Activated CD4-positive, alpha-beta T cell treated with anti-CD3 and anti-CD28 coated beads, Interleukin-2, amount 50 U/mL, for 1 hour (primary cell): ENCODE measurements around the gene RTP2.

Experiments used
- DNase-seq: peaks from one replicate; pipeline ENCODE4 v3.0.0-alpha.2; 2020

Gene RTP2

DNA sequence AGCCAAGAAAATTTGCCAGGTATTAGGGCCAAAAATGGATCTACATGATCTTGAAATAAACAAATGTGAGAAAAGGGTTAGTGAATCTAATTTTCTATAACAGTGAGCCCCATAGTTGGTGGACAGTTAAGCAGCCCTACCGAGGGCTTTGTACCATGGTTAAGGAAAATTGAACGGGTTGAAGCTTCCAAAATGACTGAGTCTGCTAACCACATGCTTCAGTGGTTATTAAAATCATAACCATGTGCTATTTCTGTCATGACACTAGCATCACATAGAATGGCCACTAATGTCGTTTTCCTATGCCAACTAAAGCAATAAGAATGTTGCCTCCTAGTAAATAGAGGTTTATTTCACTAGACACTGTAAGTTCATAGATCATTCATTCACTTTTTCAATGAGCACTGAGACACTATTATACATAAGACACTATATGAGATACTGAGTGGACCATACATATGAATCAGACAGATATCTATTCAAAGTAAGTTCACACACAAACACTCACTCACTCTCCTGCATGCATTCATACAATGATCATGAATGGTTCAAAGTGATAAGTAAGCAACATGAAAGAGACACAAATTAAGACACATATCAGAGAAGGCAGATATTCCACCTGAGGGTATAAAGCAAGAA is 36.5 kb downstream of the RTP2 start:
- DNase-seq, result no peak

DNA sequence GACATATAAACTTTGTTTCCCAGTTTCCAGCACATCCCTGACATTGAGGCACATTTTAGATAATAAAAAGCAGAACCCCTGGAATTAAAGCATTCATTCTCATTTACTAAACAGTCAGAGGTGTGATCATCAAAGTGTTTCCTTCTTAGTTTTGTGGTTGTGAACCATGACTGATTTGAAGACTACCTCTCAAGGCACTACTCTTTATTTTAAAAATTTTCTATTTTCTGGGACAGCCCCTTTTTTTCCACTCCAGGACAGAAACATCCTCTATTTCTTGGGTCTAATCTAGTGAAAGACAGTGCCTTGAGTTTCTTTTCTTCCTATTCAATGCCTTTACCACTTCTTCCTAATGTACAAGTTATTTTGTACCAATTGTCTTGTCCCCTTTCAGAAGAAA is 37.3 kb downstream of the RTP2 start:
- DNase-seq, result no peak

- DNase-seq, result no peak
Observed at GRCh38 chr3:187662848-187663409, 39.4 kb downstream of the RTP2 start.

- DNase-seq, result no peak
Observed at GRCh38 chr3:187661267-187661666, 41.1 kb downstream of the RTP2 start.

DNA sequence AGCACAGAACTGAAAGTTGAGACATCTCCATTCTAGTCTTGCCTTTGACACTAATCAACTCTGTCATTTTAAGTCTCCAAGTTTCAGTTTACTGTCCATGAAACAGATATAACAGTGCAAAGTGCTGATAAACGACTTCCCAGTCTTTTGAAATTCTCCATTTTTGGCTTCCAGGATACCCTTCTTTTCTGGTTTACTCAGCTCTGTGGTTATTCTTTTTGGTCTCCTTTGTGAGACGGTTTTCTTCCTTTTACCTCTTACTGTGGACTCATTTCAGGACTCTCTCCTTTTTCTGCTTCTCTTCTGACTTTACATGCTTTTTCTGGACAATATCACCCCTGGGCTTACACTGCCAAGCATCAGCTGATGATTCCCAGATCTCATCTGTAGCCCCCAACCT is 51.1 kb downstream of the RTP2 start:
- DNase-seq, result no peak
